ENCODE measurements around the gene KLHL22.
"Not testable (repeated sequence)": the region's sequence is repeated elsewhere in the genome, so short reads cannot be mapped to it uniquely, and the experiment has no call there.

KLHL22 gene

GRCh38 chr22:20506543-20507252 lies 11.1 kb upstream of the KLHL22 start:
- H3K4me2 ChIP-seq (ENCODE audit: low read length), result peak overlapping the region; percentile 97

GRCh38 chr22:20504293-20504922 lies 8.8 kb upstream of the KLHL22 start:
- Histone ChIP-seq H3K4me1 (ENCODE audit: control insufficient read depth, low read length) (peaks cover 12% of the 10 kb centered on the region), H3K36me3 (ENCODE audit: control insufficient read depth, low read length) (peaks cover 14% of the 10 kb centered on the region), H3K79me2 (ENCODE audit: control insufficient read depth, low read length) (peaks cover 21% of the 10 kb centered on the region)
- H3K27me3 ChIP-seq (ENCODE audit: control insufficient read depth, low read length); H3K9me3 ChIP-seq (ENCODE audit: control insufficient read depth, insufficient read depth, low read length); H3K4me2 ChIP-seq (ENCODE audit: low read length); H3K4me3 ChIP-seq (ENCODE audit: low read length); H3K9me2 ChIP-seq (replicated peaks; ENCODE audit: control insufficient read depth, low read length); H3K27ac ChIP-seq (ENCODE audit: low read depth, low read length); H3F3A ChIP-seq (ENCODE audit: control insufficient read depth, insufficient read depth); H4K20me1 ChIP-seq (ENCODE audit: control insufficient read depth, insufficient read depth, low read depth, low read length): not testable (repeated sequence)

More at GRCh38 chr22:20506543-20507252, 11.1 kb upstream of the KLHL22 start:
- Histone ChIP-seq H3K79me2 (ENCODE audit: control insufficient read depth, low read length) (peaks cover 44% of the 10 kb centered on the region), H3K4me3 (ENCODE audit: low read length) (peak overlapping the region; percentile 98), H3F3A (ENCODE audit: control insufficient read depth, insufficient read depth) (no peaks in the 10 kb centered on the region), H3K27ac (ENCODE audit: low read depth, low read length) (no peak overlapping the region), H3K36me3 (ENCODE audit: control insufficient read depth, low read length) (peaks cover 34% of the 10 kb centered on the region), H4K20me1 (ENCODE audit: control insufficient read depth, insufficient read depth, low read depth, low read length) (peaks cover 21% of the 10 kb centered on the region), H3K27me3 (ENCODE audit: control insufficient read depth, low read length) (no peaks in the 10 kb centered on the region), H3K9me2 (replicated peaks; ENCODE audit: control insufficient read depth, low read length) (no peaks in the 10 kb centered on the region), H3K4me1 (ENCODE audit: control insufficient read depth, low read length) (peaks cover 34% of the 10 kb centered on the region), H3K9me3 (ENCODE audit: control insufficient read depth, insufficient read depth, low read length) (no peaks in the 10 kb centered on the region)
- no peak for TF ChIP-seq EZH2phosphoT487 (IDR thresholded peaks at IDR 0.05; ENCODE audit: borderline replicate concordance, low read length)
- TF ChIP-seq CTCF (IDR thresholded peaks at IDR 0.05; ENCODE audit: low read depth, low read length, poor library complexity, severe bottlenecking), result no peak

GRCh38 chr22:20503816-20504215 lies 8.2 kb upstream of the KLHL22 start:
- Histone ChIP-seq H3K79me2 (ENCODE audit: control insufficient read depth, low read length) (peaks cover 15% of the 10 kb centered on the region), H3K27ac (ENCODE audit: low read depth, low read length) (no peak overlapping the region), H3K9me2 (replicated peaks; ENCODE audit: control insufficient read depth, low read length) (no peaks in the 10 kb centered on the region), H3K4me3 (ENCODE audit: low read length) (no peak overlapping the region), H3K36me3 (ENCODE audit: control insufficient read depth, low read length) (peaks cover 10% of the 10 kb centered on the region), H4K20me1 (ENCODE audit: control insufficient read depth, insufficient read depth, low read depth, low read length) (0 out of 2 replicates have a peak, but pooled peaks cover under 1% of the 10 kb centered on the region), H3K4me1 (ENCODE audit: control insufficient read depth, low read length) (peaks cover 6% of the 10 kb centered on the region), H3F3A (ENCODE audit: control insufficient read depth, insufficient read depth) (no peaks in the 10 kb centered on the region), H3K27me3 (ENCODE audit: control insufficient read depth, low read length) (no peaks in the 10 kb centered on the region), H3K4me2 (ENCODE audit: low read length) (no peak overlapping the region), H3K9me3 (ENCODE audit: control insufficient read depth, insufficient read depth, low read length) (no peaks in the 10 kb centered on the region)
- TF ChIP-seq CTCF (IDR thresholded peaks at IDR 0.05; ENCODE audit: low read depth, low read length, poor library complexity, severe bottlenecking) (no peak), EZH2phosphoT487 (IDR thresholded peaks at IDR 0.05; ENCODE audit: borderline replicate concordance, low read length) (no peak)

GRCh38 chr22:20499769-20500168 lies 4.2 kb upstream of the KLHL22 start:
- Histone ChIP-seq H3K9me2 (replicated peaks; ENCODE audit: control insufficient read depth, low read length) (no peaks in the 10 kb centered on the region), H3K79me2 (ENCODE audit: control insufficient read depth, low read length) (peaks cover 13% of the 10 kb centered on the region), H3K9me3 (ENCODE audit: control insufficient read depth, insufficient read depth, low read length) (no peaks in the 10 kb centered on the region), H3K36me3 (ENCODE audit: control insufficient read depth, low read length) (no peaks in the 10 kb centered on the region), H3K4me2 (ENCODE audit: low read length) (no peak overlapping the region), H3K4me1 (ENCODE audit: control insufficient read depth, low read length) (peaks cover 18% of the 10 kb centered on the region), H3K27ac (ENCODE audit: low read depth, low read length) (no peak overlapping the region), H3F3A (ENCODE audit: control insufficient read depth, insufficient read depth) (no peaks in the 10 kb centered on the region), H3K4me3 (ENCODE audit: low read length) (no peak overlapping the region), H4K20me1 (ENCODE audit: control insufficient read depth, insufficient read depth, low read depth, low read length) (no peaks in the 10 kb centered on the region), H3K27me3 (ENCODE audit: control insufficient read depth, low read length) (peaks cover 5% of the 10 kb centered on the region; the same call in 1 of the 2 replicates)
- TF ChIP-seq CTCF (IDR thresholded peaks at IDR 0.05; ENCODE audit: low read depth, low read length, poor library complexity, severe bottlenecking), result no peak
- no peak for TF ChIP-seq EZH2phosphoT487 (IDR thresholded peaks at IDR 0.05; ENCODE audit: borderline replicate concordance, low read length)

Measured in DOHH2 (cell line).